Mesangial cell (primary cell): Measurements from ENCODE around the gene TEX2. TPM values are rescaled to one million over a fixed set of nuclear protein-coding genes. Genes with fewer than 3 reads are reported as not detected.

Experiments
- total RNA-seq: library from RNA; depleted of rRNA; stranded (reverse); fragments of >200 nt; gene quantifications from 2 replicates; pipeline ENCODE4 v1.2.3, GENCODE V29; 2015

Gene TEX2, protein sequence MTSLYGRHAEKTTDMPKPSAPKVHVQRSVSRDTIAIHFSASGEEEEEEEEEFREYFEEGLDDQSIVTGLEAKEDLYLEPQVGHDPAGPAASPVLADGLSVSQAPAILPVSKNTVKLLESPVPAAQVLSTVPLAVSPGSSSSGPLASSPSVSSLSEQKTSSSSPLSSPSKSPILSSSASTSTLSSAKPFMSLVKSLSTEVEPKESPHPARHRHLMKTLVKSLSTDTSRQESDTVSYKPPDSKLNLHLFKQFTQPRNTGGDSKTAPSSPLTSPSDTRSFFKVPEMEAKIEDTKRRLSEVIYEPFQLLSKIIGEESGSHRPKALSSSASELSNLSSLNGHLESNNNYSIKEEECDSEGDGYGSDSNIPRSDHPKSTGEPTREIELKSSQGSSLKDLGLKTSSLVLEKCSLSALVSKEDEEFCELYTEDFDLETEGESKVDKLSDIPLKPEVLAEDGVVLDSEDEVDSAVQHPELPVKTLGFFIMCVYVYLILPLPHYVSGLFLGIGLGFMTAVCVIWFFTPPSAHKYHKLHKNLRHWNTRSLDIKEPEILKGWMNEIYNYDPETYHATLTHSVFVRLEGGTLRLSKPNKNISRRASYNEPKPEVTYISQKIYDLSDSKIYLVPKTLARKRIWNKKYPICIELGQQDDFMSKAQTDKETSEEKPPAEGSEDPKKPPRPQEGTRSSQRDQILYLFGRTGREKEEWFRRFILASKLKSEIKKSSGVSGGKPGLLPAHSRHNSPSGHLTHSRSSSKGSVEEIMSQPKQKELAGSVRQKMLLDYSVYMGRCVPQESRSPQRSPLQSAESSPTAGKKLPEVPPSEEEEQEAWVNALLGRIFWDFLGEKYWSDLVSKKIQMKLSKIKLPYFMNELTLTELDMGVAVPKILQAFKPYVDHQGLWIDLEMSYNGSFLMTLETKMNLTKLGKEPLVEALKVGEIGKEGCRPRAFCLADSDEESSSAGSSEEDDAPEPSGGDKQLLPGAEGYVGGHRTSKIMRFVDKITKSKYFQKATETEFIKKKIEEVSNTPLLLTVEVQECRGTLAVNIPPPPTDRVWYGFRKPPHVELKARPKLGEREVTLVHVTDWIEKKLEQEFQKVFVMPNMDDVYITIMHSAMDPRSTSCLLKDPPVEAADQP
- total RNA-seq: 10.3 and 12.8 TPM in 2 replicates

DNA sequence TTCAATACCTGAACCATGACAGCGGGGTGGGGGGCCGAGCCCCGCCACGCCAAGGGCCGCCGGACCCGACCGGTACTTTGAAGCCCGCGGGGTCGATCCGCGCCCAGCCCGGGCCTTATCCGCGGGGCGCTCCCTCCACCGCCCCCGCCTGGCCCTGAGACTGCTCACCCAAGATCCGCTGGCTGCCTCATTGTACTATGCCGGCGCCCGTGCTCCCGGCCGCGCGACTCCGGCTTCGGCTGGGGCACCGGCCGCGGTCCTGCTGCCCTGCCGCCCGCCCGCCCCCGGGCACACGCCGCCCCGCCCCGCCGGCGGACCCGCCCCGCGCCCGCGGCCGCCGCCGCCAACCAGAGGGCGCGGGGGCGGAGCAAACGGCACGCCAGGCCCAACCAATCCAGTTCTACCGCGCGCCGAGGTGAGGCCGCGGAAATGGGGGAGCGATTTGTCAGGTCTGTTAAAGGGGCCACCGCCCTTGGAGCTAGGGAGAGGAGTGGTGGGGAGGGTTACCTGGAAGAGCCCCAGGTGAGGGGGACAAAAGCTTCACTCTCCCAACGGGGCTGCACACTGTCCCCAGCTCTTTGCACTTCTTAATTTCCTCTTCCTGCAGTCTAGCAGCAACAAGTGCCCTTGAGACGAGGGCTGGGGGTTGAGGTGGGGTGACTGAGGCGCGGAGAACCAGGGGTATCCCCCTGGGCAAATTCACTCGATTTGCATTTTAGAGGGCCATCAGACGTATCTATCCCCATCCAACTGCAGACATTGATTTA lies at the start of gene TEX2:
TSS of gene TEX2 (minus strand) at position 261 of the 767 bp plus-strand sequence. CDS start 49,043 bp downstream, outside the sequence.

DNA sequence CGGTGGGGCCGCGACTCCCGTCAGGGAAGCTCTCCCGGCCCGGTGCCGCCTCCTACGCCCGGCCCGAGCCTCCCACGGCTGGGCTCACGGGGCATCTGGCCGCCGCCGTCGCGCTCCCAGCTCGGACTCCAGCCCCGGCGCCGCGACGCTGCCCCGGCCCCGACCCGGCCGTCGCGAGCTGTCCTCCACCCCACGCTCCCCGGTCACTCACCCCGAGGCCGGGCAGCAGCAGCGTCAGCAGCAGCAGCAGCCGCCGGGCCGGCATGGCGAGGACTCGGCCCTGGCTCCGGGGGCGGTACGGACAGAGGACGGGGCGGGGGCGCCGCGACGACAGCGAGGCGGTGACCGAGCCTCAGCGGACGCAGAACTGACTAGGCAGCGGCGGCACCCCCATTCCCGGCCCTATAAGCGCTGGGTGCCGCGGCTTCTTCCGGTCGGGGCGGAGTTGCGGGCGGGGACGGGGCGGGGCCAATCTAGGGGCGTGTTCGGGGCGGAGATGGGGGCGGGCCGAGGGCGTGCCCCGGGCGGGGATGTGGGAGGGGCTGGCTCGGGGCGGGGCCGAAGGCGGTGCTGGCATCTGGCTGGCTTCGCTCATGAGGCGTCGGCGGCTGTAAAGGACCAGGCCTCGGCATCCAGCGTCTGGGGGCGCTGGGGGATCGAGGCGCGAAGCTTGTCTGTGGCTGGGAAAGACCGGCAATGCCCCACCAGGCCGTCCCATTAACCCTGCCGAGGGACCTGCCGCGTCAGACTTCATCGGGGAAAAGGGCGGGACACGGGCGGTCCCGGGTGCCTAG lies 133.1 kb downstream of the TEX2 start, which contains the start of gene ERN1:
TSS of gene ERN1 (minus strand) at position 380 of the 794 bp plus-strand sequence. CDS start at position 265, 115 bp downstream.

Other genes starting within 250 kb of the TEX2 start
- gene ICAM2, start 242.6 kb downstream of the TEX2 start, total RNA-seq: 2.3 and 6.8 TPM in 2 replicates
- gene ERN1, start 133.1 kb downstream of the TEX2 start, total RNA-seq: 3.9 and 7.4 TPM in 2 replicates
- gene PECAM1, start 127.6 kb upstream of the TEX2 start, total RNA-seq: under 0.01 TPM in 1 of 2 replicates, not detected in the other
- not detected in 2 replicates for gene MILR1, start 185.9 kb upstream of the TEX2 start, total RNA-seq
- gene POLG2, start 233.8 kb upstream of the TEX2 start, total RNA-seq: 2.6 and 3.2 TPM in 2 replicates
- 230 and 316 TPM in 2 replicates for gene DDX5, start 243.0 kb upstream of the TEX2 start, total RNA-seq
- 11.4 and 14.8 TPM in 2 replicates for gene CEP95, start 243.7 kb upstream of the TEX2 start, total RNA-seq